Activated CD8-positive, alpha-beta memory T cell treated with anti-CD3 and anti-CD28 coated beads, Interleukin-2, amount 50 U/mL, for 1 hour (primary cell): ENCODE data around the gene IGFBPL1.
"Not testable (repeated sequence)": the region's sequence is repeated elsewhere in the genome, so short reads cannot be mapped to it uniquely, and the experiment has no call there.

Experiments
- DNase-seq: peaks from one replicate; pipeline ENCODE4 v3.0.0-alpha.2; 2020; ENCODE audit errors: extremely low read depth

IGFBPL1 gene

GRCh38 chr9:38380230-38380871 is 43.9 kb downstream of the IGFBPL1 start:
- DNase-seq: no peak

- DNase-seq: not testable (repeated sequence)
Observed at GRCh38 chr9:38377336-38378083, 46.7 kb downstream of the IGFBPL1 start.

GRCh38 chr9:38376021-38376670 is 48.1 kb downstream of the IGFBPL1 start:
- DNase-seq: no peak

GRCh38 chr9:38375572-38375963 is 48.7 kb downstream of the IGFBPL1 start:
- no peak for DNase-seq

- DNase-seq: no peak
Observed at GRCh38 chr9:38374847-38375571, 49.2 kb downstream of the IGFBPL1 start.

GRCh38 chr9:38373679-38374078 is 50.6 kb downstream of the IGFBPL1 start:
- DNase-seq: no peak

- DNase-seq: no peak
Observed at GRCh38 chr9:38372762-38373619, 51.3 kb downstream of the IGFBPL1 start.

GRCh38 chr9:38371495-38371894 is 52.8 kb downstream of the IGFBPL1 start:
- no peak for DNase-seq

GRCh38 chr9:38370176-38370575 is 54.1 kb downstream of the IGFBPL1 start:
- no peak for DNase-seq

GRCh38 chr9:38368731-38369130 is 55.5 kb downstream of the IGFBPL1 start:
- no peak for DNase-seq

GRCh38 chr9:38367898-38368297 is 56.4 kb downstream of the IGFBPL1 start:
- no peak for DNase-seq

GRCh38 chr9:38363589-38363925 is 60.7 kb downstream of the IGFBPL1 start:
- DNase-seq: no peak

GRCh38 chr9:38362852-38363588 is 61.2 kb downstream of the IGFBPL1 start:
- DNase-seq: no peak

GRCh38 chr9:38361473-38361850 is 62.8 kb downstream of the IGFBPL1 start:
- no peak for DNase-seq

- no peak for DNase-seq
Observed at GRCh38 chr9:38360839-38361472, 63.3 kb downstream of the IGFBPL1 start.

GRCh38 chr9:38359689-38360385 is 64.4 kb downstream of the IGFBPL1 start:
- DNase-seq: no peak

GRCh38 chr9:38359297-38359653 is 65.0 kb downstream of the IGFBPL1 start:
- DNase-seq: no peak

GRCh38 chr9:38358390-38359296 is 65.6 kb downstream of the IGFBPL1 start:
- DNase-seq: no peak
